Right atrium auricular region (tissue), 2 donors: ENCODE data around the gene KRT33B. TPM values are rescaled to one million over a fixed set of nuclear protein-coding genes. Genes with fewer than 3 reads are reported as not detected.

ENCODE experiments used
- DNase-seq: peaks from one replicate; pipeline ENCODE4 v3.0.0-alpha.2; 2019; ENCODE audit warnings: low spot score
- H3K27ac ChIP-seq, 2 donors: fragments of 200-600 bp; sonication (generic); 1 replicate in 1 of 2; 2 replicates in 1 of 2; pipeline ENCODE4 v1.5.1; 2016 to 2019
- H3K27me3 ChIP-seq, 2 donors: fragments of 200-600 bp; sonication (generic); one replicate each; pipeline versions ENCODE4 v1.5.1 to v1.6.0; 2017 to 2019
- H3K36me3 ChIP-seq: fragments of 200-600 bp; sonication (generic); one replicate; pipeline ENCODE4 v1.5.1; 2016
- H3K4me1 ChIP-seq, 2 donors: fragments of 200-600 bp; sonication (generic); one replicate each; pipeline versions ENCODE4 v1.5.1 to v1.6.0; 2017 to 2019
- H3K4me3 ChIP-seq, 2 donors: fragments of 200-600 bp; sonication (generic); 1 replicate in 1 of 2; 2 replicates in 1 of 2; pipeline ENCODE4 v1.5.1; 2017 to 2019; ENCODE audit warnings: mild to moderate bottlenecking in 1 of 2, moderate library complexity in 1 of 2
- H3K9me3 ChIP-seq, 2 donors: fragments of 200-600 bp; sonication (generic); one replicate each; pipeline ENCODE4 v1.5.1; 2019
- total RNA-seq, 2 donors: library from RNA; depleted of rRNA; stranded (reverse); fragments of >200 nt; gene quantifications; one replicate each; pipeline ENCODE4 v1.1.0, GENCODE V29; 2016
- TF ChIP-seq, protein P1 (sequence below), 2 donors: fragments of 200-600 bp; sonication (generic); IDR thresholded peaks; one replicate each; pipeline ENCODE4 v1.5.1; 2019; ENCODE audit warnings: antibody characterized with exemption in 2 of 2

Gene KRT33B
- not detected for total RNA-seq

DNA sequence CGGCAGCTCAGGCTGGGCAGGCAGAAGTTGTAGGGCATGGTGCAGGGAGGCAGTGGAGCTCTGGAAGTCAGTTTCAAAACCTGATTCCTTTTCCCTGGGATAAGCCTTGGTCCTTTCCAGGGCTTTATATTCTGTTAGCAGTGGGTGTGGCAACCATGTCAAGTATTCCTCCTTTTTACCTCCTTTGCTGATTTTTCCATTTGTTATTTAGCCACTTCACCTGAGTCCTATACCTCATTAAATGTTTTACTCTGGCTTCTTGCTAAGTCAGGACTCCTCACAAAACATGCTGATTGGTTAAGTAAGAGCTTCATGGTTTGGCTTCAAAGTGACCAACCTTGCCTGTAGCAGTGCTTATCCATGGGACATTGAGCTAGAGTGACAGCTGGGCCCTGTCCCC is at the start of gene KRT33B:
TSS of gene KRT33B (minus strand) at position 101 of the 400 bp plus-strand sequence. CDS start at position 38, 63 bp downstream.
- no peaks in the 10 kb centered on the region for H3K9me3 ChIP-seq
- no peak for DNase-seq
- no peak within 1 kb of the TSS for H3K4me3 ChIP-seq
- H3K36me3 ChIP-seq = no peaks in the 10 kb centered on the region
- no peak within 1 kb of the TSS for H3K27ac ChIP-seq
- TF ChIP-seq, protein P1, sequence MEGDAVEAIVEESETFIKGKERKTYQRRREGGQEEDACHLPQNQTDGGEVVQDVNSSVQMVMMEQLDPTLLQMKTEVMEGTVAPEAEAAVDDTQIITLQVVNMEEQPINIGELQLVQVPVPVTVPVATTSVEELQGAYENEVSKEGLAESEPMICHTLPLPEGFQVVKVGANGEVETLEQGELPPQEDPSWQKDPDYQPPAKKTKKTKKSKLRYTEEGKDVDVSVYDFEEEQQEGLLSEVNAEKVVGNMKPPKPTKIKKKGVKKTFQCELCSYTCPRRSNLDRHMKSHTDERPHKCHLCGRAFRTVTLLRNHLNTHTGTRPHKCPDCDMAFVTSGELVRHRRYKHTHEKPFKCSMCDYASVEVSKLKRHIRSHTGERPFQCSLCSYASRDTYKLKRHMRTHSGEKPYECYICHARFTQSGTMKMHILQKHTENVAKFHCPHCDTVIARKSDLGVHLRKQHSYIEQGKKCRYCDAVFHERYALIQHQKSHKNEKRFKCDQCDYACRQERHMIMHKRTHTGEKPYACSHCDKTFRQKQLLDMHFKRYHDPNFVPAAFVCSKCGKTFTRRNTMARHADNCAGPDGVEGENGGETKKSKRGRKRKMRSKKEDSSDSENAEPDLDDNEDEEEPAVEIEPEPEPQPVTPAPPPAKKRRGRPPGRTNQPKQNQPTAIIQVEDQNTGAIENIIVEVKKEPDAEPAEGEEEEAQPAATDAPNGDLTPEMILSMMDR (IDR thresholded peaks at IDR 0.05) = no peak
- no peaks in the 10 kb centered on the region for H3K4me1 ChIP-seq
- no peaks in the 10 kb centered on the region for H3K27me3 ChIP-seq

DNA sequence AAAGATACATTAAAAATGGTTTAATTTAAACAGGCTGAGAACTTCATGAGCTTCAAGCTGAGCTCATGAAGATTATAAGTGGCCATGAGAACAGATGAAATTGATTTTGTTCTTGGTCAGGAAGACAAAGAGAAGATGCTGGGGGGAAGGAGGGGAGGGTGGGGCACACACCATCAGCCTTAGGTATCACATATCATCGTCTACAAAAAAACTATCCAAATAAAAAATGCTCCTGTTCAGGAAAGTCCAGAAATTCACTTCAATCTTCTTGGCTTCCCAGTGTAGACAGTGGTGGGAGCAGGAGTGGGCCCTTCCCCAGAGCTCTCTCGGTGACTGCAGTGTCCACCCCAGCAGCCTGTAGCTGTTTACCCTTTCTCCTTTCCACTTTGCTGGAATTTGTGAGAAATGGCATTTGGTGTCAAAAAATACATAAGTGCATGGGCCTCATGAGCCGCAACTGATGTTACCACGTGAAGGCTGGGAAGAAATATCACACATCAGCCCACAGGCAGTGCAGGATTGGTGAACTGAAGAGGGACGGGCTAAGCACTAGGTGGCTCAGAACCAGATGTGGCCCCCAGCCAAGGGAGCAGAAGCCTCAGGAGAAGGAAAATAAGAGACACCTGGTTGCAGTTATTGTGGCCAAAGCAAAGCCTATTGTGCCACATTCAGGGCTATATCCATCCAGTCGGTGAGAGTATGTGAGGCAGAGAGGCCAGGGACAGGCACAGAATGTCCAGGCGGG is 48.7 kb upstream of the KRT33B start:
- no peaks in the 10 kb centered on the region for H3K36me3 ChIP-seq
- H3K27ac ChIP-seq = no peak overlapping the region
- peaks cover 0 to 9% of the 10 kb centered on the region in 2 donors for H3K4me1 ChIP-seq
- no peaks in the 10 kb centered on the region for H3K27me3 ChIP-seq
- TF ChIP-seq, protein P1 (IDR thresholded peaks at IDR 0.05) = no peak
- no peak for DNase-seq
- no peaks in the 10 kb centered on the region for H3K9me3 ChIP-seq
- no peak overlapping the region for H3K4me3 ChIP-seq

DNA sequence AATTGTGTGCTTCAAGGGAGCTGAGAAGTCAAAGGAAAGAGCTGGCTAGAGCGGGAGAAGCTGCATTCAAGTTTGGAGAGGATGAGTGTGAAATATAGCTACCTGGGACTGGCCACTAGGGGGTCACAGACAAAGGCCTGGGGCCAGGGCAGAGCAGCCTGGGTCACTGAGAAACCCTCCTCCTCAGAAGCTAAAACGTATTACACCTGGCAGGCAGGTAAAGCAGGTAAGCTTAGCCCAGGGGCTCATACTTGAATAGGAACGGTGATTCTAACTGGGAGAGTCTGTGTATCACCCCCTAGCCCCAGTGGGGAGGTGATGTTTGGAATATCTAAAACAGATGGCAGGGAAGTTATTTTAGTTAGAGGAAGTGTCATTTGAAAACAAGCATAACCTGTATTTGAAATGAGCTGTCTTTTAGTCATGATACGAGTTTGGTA is 48.0 kb upstream of the KRT33B start:
- H3K36me3 ChIP-seq = no peaks in the 10 kb centered on the region
- no peaks in the 10 kb centered on the region for H3K27me3 ChIP-seq
- H3K4me3 ChIP-seq = no peak overlapping the region
- TF ChIP-seq, protein P1 (IDR thresholded peaks at IDR 0.05) = no peak
- peaks cover 0 to 9% of the 10 kb centered on the region in 2 donors for H3K4me1 ChIP-seq
- H3K27ac ChIP-seq = no peak overlapping the region
- no peaks in the 10 kb centered on the region for H3K9me3 ChIP-seq
- DNase-seq = no peak

DNA sequence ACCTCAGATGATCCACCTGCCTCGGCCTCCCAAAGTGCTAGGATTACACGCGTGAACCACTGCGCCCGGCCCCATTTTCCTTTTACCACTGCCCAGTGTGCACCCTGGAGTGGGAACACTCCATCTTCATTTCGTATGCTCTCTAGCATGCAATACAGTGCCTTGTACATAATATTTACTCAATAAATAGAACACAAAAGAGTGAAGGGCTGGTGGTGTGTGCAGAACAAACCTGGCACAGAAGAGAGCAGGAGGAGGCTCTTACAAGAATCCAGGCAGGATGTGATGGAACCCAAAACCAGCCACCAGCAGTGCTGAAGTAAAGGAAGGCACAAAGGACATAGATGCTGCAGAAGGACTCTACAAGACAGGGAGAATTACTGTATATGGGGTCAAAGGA is 47.5 kb upstream of the KRT33B start:
- Histone ChIP-seq H3K27me3 (no peaks in the 10 kb centered on the region), H3K27ac (no peak overlapping the region), H3K9me3 (no peaks in the 10 kb centered on the region), H3K4me1 (peaks cover 0 to 9% of the 10 kb centered on the region in 2 donors), H3K36me3 (no peaks in the 10 kb centered on the region), H3K4me3 (no peak overlapping the region)
- TF ChIP-seq, protein P1 (IDR thresholded peaks at IDR 0.05) = no peak
- DNase-seq = no peak

DNA sequence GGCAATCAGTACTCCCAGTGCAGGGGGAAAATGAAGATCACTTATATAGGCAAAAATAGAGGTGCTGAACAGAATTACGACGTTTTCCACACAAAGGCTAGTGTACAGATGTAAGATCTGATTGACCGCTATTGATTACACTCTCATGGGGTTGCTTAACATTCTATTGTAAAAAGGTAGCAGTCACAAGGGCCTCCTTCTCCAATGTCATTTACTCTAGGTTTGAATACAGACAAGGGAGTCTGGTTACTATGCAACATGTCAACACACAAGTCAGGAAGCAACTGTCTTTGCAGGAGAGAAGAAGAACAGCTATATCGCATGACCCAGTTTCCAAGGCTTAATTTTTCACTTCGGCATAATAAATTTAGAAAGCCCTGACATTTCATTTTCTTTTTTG is 46.9 kb upstream of the KRT33B start:
- TF ChIP-seq, protein P1 (IDR thresholded peaks at IDR 0.05) = no peak
- H3K9me3 ChIP-seq = no peaks in the 10 kb centered on the region
- no peak overlapping the region for H3K27ac ChIP-seq
- no peak for DNase-seq
- no peak overlapping the region for H3K4me3 ChIP-seq
- no peaks in the 10 kb centered on the region for H3K27me3 ChIP-seq
- H3K36me3 ChIP-seq = no peaks in the 10 kb centered on the region
- peaks cover 0 to 9% of the 10 kb centered on the region in 2 donors for H3K4me1 ChIP-seq
